ENCODE measurements around the gene CTNNA3. TPM values are rescaled to one million over a fixed set of nuclear protein-coding genes. Genes with fewer than 3 reads are reported as not detected.
"Not testable (repeated sequence)": the region's sequence is repeated elsewhere in the genome, so short reads cannot be mapped to it uniquely, and the experiment has no call there.

The CTNNA3 gene
- total RNA-seq, 2 donors from 2014 or later: under 0.01 to 0.33 TPM

GRCh38 chr10:66362522-66362921, 1333.5 kb downstream of the CTNNA3 start:
- DNase-seq (no peak), ATAC-seq (no peak)
- Histone ChIP-seq H3K36me3 (replicated peaks in 1 of 2; ENCODE audit: insufficient read depth in 1 of 2, low read depth in 2 of 2) (no peaks in the 10 kb centered on the region), H3K27ac (no peak overlapping the region), H3K9me3 (no peaks in the 10 kb centered on the region), H3K4me1 (no peaks in the 10 kb centered on the region), H3K4me3 (no peak overlapping the region), H3K27me3 (no peaks in the 10 kb centered on the region)
- TF ChIP-seq, protein P1, sequence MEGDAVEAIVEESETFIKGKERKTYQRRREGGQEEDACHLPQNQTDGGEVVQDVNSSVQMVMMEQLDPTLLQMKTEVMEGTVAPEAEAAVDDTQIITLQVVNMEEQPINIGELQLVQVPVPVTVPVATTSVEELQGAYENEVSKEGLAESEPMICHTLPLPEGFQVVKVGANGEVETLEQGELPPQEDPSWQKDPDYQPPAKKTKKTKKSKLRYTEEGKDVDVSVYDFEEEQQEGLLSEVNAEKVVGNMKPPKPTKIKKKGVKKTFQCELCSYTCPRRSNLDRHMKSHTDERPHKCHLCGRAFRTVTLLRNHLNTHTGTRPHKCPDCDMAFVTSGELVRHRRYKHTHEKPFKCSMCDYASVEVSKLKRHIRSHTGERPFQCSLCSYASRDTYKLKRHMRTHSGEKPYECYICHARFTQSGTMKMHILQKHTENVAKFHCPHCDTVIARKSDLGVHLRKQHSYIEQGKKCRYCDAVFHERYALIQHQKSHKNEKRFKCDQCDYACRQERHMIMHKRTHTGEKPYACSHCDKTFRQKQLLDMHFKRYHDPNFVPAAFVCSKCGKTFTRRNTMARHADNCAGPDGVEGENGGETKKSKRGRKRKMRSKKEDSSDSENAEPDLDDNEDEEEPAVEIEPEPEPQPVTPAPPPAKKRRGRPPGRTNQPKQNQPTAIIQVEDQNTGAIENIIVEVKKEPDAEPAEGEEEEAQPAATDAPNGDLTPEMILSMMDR (IDR thresholded peaks at IDR 0.05): no peak
- intact Hi-C loops (cut with DNase I): no loop called here
- 73 to 91% methylated on average over 3 of the region's 3 CpGs for WGBS, 2 donors

GRCh38 chr10:66353822-66354221, 1342.2 kb downstream of the CTNNA3 start:
- intact Hi-C loops (cut with DNase I); H3K4me3 ChIP-seq; DNase-seq; H3K9me3 ChIP-seq; H3K27ac ChIP-seq; H3K4me1 ChIP-seq; ATAC-seq; H3K36me3 ChIP-seq (replicated peaks in 1 of 2; ENCODE audit: insufficient read depth in 1 of 2, low read depth in 2 of 2); H3K27me3 ChIP-seq: not testable (repeated sequence)
- 87 to 88% methylated on average over 12 of the region's 12 CpGs for WGBS, 2 donors

- no peak for DNase-seq
- no peak for TF ChIP-seq POLR2A (IDR thresholded peaks at IDR 0.05)
- TF ChIP-seq, protein P1 (IDR thresholded peaks at IDR 0.05): no peak
- no peak for ATAC-seq
- intact Hi-C loops (cut with DNase I): no loop called here
- no peak overlapping the region for H3K27ac ChIP-seq
- no peaks in the 10 kb centered on the region for H3K4me1 ChIP-seq
- no peaks in the 10 kb centered on the region for H3K36me3 ChIP-seq (replicated peaks in 1 of 2; ENCODE audit: insufficient read depth in 1 of 2, low read depth in 2 of 2)
- H3K9me3 ChIP-seq: no peaks in the 10 kb centered on the region
- no peaks in the 10 kb centered on the region for H3K27me3 ChIP-seq
- H3K4me3 ChIP-seq: no peak overlapping the region
- 62 to 63% methylated on average over 3 of the region's 3 CpGs for WGBS, 2 donors
Measured at GRCh38 chr10:66353422-66353821, 1342.6 kb downstream of the CTNNA3 start.

- H3K9me3 ChIP-seq: no peaks in the 10 kb centered on the region
- H3K27me3 ChIP-seq: no peaks in the 10 kb centered on the region
- no peak for DNase-seq
- intact Hi-C loops (cut with DNase I): no loop called here
- WGBS, 2 donors: 70 to 86% methylated on average over 1 of the region's 1 CpG
- TF ChIP-seq, protein P1 (IDR thresholded peaks at IDR 0.05): no peak
- TF ChIP-seq POLR2A (IDR thresholded peaks at IDR 0.05): no peak
- no peak for ATAC-seq
- no peaks in the 10 kb centered on the region for H3K36me3 ChIP-seq (replicated peaks in 1 of 2; ENCODE audit: insufficient read depth in 1 of 2, low read depth in 2 of 2)
- no peak overlapping the region for H3K4me3 ChIP-seq
- H3K27ac ChIP-seq: no peak overlapping the region
- H3K4me1 ChIP-seq: no peaks in the 10 kb centered on the region
Measured at GRCh38 chr10:66350622-66351399, 1345.2 kb downstream of the CTNNA3 start.

DNA sequence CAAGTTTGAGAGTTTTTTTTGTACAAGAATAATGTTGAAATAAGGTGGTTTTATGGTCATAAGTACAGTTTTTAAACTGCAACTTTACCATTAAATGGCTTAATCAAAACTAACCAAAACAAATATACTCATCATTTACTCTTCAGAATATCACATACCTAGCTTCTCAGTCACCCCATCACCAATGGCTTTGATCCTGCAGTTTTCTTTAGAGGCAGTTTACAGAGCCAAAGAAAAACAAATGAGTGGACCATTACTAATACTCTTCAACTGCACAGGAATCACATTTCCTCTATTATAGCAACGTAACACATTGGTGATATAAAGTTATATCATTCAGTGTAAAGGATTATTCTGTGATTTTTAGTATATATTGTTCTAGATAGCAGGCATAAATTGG, 1346.3 kb downstream of the CTNNA3 start:
- TF ChIP-seq, protein P1 (IDR thresholded peaks at IDR 0.05): no peak
- TF ChIP-seq POLR2A (IDR thresholded peaks at IDR 0.05): no peak
- ATAC-seq: no peak
- Histone ChIP-seq H3K27me3 (no peaks in the 10 kb centered on the region), H3K27ac (no peak overlapping the region), H3K36me3 (replicated peaks in 1 of 2; ENCODE audit: insufficient read depth in 1 of 2, low read depth in 2 of 2) (no peaks in the 10 kb centered on the region), H3K4me1 (no peaks in the 10 kb centered on the region), H3K9me3 (no peaks in the 10 kb centered on the region), H3K4me3 (no peak overlapping the region)
- DNase-seq: no peak
- WGBS, 2 donors: 28 to 44% methylated on average over 1 of the region's 1 CpG
- intact Hi-C loops (cut with DNase I): no loop called here
